AG10803 (cell line): ENCODE measurements around the gene EPB41L4A.

Experiments
- DNase-seq: peaks from one replicate; pipeline ENCODE4 v3.0.0; 2010; ENCODE audit warnings: low read depth
- H3K4me3 ChIP-seq: 2 replicates; pipeline ENCODE4 v1.5.1; 2011; ENCODE audit warnings: mild to moderate bottlenecking, low read length, control low read depth
- CTCF ChIP-seq: conservative IDR thresholded peaks from 2 replicates; pipeline ENCODE4 v1.5.1; 2011; ENCODE audit warnings: mild to moderate bottlenecking, low read length, control low read depth, inconsistent platforms

Gene EPB41L4A

GRCh38 chr5:112146323-112147226 is 272.5 kb downstream of the EPB41L4A start:
- H3K4me3 ChIP-seq: no peak overlapping the region
- peak; percentile 82 for TF ChIP-seq CTCF
- peak; percentile 95 for DNase-seq

- H3K4me3 ChIP-seq: no peak overlapping the region
- DNase-seq: no peak
- TF ChIP-seq CTCF: no peak
These were observed 275.4 kb downstream of the EPB41L4A start for GRCh38 chr5:112143690-112144089.

GRCh38 chr5:112142769-112143270 is 276.3 kb downstream of the EPB41L4A start:
- peak; percentile 80 for DNase-seq
- TF ChIP-seq CTCF: no peak

GRCh38 chr5:112141582-112141981 is 277.5 kb downstream of the EPB41L4A start:
- TF ChIP-seq CTCF: no peak
- no peak for DNase-seq

More at GRCh38 chr5:112142769-112143270, 276.3 kb downstream of the EPB41L4A start:
- H3K4me3 ChIP-seq: no peak overlapping the region

GRCh38 chr5:112138526-112138925 is 280.6 kb downstream of the EPB41L4A start:
- DNase-seq: no peak
- TF ChIP-seq CTCF: no peak
- no peak overlapping the region for H3K4me3 ChIP-seq

More at GRCh38 chr5:112141582-112141981, 277.5 kb downstream of the EPB41L4A start:
- H3K4me3 ChIP-seq: no peak overlapping the region

GRCh38 chr5:112136773-112137172 is 282.3 kb downstream of the EPB41L4A start:
- H3K4me3 ChIP-seq: no peak overlapping the region
- DNase-seq: no peak
- no peak for TF ChIP-seq CTCF

- TF ChIP-seq CTCF: no peak
- no peak for DNase-seq
- H3K4me3 ChIP-seq: no peak overlapping the region
These were observed 291.2 kb downstream of the EPB41L4A start for GRCh38 chr5:112127861-112128260.
